Type B pancreatic cell (in vitro differentiated cells): ENCODE data around the gene SNX21. TPM values are rescaled to one million over a fixed set of nuclear protein-coding genes. Genes with fewer than 3 reads are reported as not detected.
A peak's percentile ranks its signal among the peaks of the same experiment; 100 is the strongest.

Source experiments
- DNase-seq: peaks from one replicate; pipeline ENCODE4 v3.0.0; 2021; ENCODE audit warnings: mixed read lengths; ENCODE audit not compliant: unreplicated experiment; ENCODE audit errors: extremely low spot score
- H3K27ac Mint-ChIP-seq: 2 replicates; pipeline ENCODE4 v1.8.0; 2021; ENCODE audit warnings: mild to moderate bottlenecking, mixed read lengths
- H3K27me3 Mint-ChIP-seq: 2 replicates; pipeline ENCODE4 v1.8.0; 2021; ENCODE audit warnings: mixed read lengths
- H3K36me3 Mint-ChIP-seq: 2 replicates; pipeline ENCODE4 v1.8.0; 2021; ENCODE audit warnings: mixed read lengths
- H3K4me1 Mint-ChIP-seq: one replicate; pipeline ENCODE4 v1.8.0; 2021; ENCODE audit warnings: mixed read lengths; ENCODE audit not compliant: unreplicated experiment
- H3K4me3 Mint-ChIP-seq: 2 replicates; pipeline ENCODE4 v1.8.0; 2021; ENCODE audit warnings: mild to moderate bottlenecking, mixed read lengths
- H3K9me3 Mint-ChIP-seq: 2 replicates; pipeline ENCODE4 v1.8.0; 2021; ENCODE audit warnings: mixed read lengths
- total RNA-seq: library from RNA; stranded (reverse); gene quantifications from 2 replicates; pipeline ENCODE4 v1.2.1, GENCODE V29; 2021; ENCODE audit warnings: low replicate concordance
- TF ChIP-seq, protein P1 (sequence below): fragments of 200-600 bp; sonication (generic); conservative IDR thresholded peaks from 2 replicates; pipeline ENCODE4 v1.5.0; 2021; ENCODE audit warnings: antibody characterized with exemption, mild to moderate bottlenecking

Gene SNX21
- total RNA-seq, 1 donor from 2014 or later: 16.4 TPM

DNA sequence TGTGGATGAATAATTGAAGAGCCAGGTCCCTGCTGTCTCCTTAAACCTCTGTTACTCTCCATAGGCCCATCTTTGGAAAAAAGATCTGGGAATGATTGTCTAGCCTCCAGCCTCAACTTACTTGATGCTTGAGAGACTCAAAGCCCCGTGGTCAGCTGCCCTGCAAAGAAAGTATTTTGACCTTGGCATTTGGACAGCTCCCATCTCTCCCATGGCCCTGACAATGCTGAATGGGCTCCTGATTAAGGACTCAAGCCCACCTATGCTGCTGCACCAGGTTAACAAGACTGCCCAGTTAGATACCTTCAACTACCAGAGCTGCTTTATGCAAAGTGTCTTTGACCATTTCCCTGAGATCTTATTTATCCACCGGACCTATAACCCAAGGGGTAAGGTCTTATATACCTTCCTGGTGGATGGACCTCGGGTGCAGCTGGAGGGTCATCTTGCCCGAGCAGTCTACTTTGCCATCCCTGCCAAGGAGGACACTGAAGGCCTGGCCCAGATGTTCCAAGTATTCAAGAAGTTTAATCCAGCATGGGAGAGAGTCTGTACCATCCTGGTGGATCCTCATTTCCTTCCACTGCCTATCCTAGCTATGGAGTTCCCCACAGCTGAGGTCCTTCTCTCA is 49.0 kb downstream of the SNX21 start:
- Mint-ChIP-seq H3K36me3 (peaks cover 8% of the 10 kb centered on the region), H3K9me3 (no peaks in the 10 kb centered on the region), H3K27ac (no peak overlapping the region), H3K4me1 (peaks cover 21% of the 10 kb centered on the region), H3K4me3 (peak overlapping the region; percentile 78), H3K27me3 (no peaks in the 10 kb centered on the region)
- DNase-seq: no peak
- TF ChIP-seq, protein P1, sequence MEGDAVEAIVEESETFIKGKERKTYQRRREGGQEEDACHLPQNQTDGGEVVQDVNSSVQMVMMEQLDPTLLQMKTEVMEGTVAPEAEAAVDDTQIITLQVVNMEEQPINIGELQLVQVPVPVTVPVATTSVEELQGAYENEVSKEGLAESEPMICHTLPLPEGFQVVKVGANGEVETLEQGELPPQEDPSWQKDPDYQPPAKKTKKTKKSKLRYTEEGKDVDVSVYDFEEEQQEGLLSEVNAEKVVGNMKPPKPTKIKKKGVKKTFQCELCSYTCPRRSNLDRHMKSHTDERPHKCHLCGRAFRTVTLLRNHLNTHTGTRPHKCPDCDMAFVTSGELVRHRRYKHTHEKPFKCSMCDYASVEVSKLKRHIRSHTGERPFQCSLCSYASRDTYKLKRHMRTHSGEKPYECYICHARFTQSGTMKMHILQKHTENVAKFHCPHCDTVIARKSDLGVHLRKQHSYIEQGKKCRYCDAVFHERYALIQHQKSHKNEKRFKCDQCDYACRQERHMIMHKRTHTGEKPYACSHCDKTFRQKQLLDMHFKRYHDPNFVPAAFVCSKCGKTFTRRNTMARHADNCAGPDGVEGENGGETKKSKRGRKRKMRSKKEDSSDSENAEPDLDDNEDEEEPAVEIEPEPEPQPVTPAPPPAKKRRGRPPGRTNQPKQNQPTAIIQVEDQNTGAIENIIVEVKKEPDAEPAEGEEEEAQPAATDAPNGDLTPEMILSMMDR: no peak

DNA sequence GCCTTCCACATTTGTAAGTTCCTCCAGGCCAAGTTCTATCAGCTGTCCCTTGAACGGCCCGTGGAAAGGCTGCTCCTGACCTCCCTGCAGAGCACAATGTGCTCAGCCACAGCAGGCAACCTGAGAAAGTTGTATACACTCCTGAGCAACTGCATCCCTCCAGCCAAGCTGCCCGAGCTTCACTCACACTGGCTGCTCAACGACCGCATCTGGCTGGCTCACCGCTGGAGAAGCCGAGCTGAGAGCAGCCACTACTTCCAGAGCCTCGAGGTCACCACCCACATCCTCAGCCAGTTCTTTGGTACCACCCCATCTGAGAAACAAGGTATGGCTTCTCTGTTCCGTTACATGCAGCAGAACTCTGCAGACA is 49.5 kb downstream of the SNX21 start:
- TF ChIP-seq, protein P1: no peak
- Mint-ChIP-seq H3K4me3 (peak overlapping the region; percentile 61), H3K36me3 (peaks cover 8% of the 10 kb centered on the region), H3K9me3 (no peaks in the 10 kb centered on the region), H3K4me1 (peaks cover 21% of the 10 kb centered on the region), H3K27ac (no peak overlapping the region), H3K27me3 (no peaks in the 10 kb centered on the region)
- no peak for DNase-seq

DNA sequence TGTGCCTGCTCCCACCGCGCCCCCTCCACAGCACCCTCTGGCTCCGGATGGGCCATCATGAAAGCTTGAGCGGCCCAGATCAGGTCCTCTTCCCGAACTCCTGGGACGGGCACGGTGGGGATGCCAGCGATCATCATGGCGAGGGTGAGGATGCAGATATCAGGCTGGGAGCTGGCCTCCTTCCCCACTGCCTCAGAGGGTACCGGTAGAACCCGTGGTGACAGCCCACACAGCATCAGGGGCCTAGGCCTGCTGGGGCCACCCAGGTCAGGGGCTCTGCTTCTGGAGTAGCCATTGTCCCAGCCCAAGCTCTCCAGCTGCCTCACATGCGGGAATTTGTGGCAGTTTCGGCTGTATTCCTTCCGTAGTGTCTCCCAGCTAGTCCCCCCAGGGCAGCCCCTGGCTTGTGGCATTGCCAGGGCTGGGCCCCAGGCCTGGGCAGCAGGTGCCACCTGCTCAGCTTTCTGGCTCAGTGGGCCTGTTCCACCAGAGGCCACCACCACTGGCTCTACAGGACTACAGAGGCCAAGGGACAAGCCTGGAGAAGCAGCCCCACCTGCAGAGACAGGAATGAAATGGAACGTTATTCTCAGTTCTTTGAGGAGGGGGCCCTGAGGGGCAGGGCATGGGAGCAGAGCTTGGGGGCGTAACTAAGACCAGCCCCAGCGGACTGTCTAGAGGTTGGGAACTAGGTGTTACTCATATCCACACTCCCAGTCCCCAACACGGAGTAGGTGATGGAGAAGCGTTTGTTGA is 53.2 kb downstream of the SNX21 start:
- DNase-seq: no peak
- H3K9me3 Mint-ChIP-seq: no peaks in the 10 kb centered on the region
- TF ChIP-seq, protein P1: no peak
- H3K27ac Mint-ChIP-seq: no peak overlapping the region
- peaks cover 20% of the 10 kb centered on the region for H3K4me1 Mint-ChIP-seq
- H3K36me3 Mint-ChIP-seq: no peaks in the 10 kb centered on the region
- no peaks in the 10 kb centered on the region for H3K27me3 Mint-ChIP-seq
- H3K4me3 Mint-ChIP-seq: no peak overlapping the region

DNA sequence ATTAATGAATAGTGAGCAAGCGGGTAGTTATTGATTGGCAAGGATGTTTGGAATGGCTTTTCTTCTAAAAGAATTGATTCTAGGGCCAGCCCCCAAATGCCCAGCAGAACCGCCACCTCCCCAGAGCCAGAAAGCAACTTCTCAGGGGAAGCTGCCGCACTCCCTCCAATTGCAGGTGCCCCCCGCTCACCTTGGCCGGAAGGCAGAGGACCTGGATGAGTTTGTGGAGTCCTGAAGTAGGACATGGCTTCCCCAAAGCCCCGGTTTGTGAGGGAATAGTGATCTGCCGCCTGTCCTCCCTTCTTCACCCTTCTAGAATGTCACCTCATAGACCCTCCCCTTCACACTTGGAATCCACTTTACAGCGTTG is 53.7 kb downstream of the SNX21 start, which contains the start of gene SPATA25:
Gene SPATA25 (minus strand): TSS at position 277 of the 370 bp plus-strand sequence. CDS start 32 bp downstream, at position 245.
- Mint-ChIP-seq H3K4me3 (peak within 1 kb of the TSS; percentile 22), H3K9me3 (no peaks in the 10 kb centered on the region), H3K36me3 (no peaks in the 10 kb centered on the region), H3K4me1 (peaks cover 16% of the 10 kb centered on the region), H3K27ac (no peak within 1 kb of the TSS), H3K27me3 (no peaks in the 10 kb centered on the region)
- DNase-seq: no peak
- TF ChIP-seq, protein P1: no peak

DNA sequence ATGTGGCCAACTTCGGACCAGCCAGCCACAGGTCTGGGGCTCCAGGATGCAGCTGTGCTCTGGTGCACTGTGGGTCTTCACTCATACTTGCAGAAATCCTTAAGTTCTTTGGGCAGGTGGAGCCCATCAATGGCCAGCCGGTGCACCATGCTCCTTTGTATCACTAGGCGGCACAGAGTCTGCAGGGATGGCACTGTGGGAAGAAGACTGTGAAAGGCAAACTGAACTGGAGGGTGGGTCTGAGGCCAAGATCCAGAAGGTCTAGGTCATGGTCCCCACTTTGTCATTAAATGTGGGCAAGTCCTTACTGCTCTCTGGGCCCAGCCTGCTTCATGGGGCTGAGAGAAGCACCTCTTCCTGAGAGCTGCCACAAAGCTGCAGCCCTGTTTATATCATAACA is 55.1 kb downstream of the SNX21 start:
- no peak overlapping the region for H3K27ac Mint-ChIP-seq
- H3K9me3 Mint-ChIP-seq: no peaks in the 10 kb centered on the region
- TF ChIP-seq, protein P1: no peak
- no peak for DNase-seq
- H3K36me3 Mint-ChIP-seq: no peaks in the 10 kb centered on the region
- peak overlapping the region; percentile 22 for H3K4me3 Mint-ChIP-seq
- peaks cover 8% of the 10 kb centered on the region for H3K4me1 Mint-ChIP-seq
- H3K27me3 Mint-ChIP-seq: no peaks in the 10 kb centered on the region
